Activated T-cell treated with anti-CD3 and anti-CD28 coated beads, Interleukin-2, amount 50 U/mL, for 24 hours (primary cell): ENCODE measurements around the gene POU2F1.

Source experiments
- DNase-seq: peaks from one replicate; pipeline ENCODE4 v3.0.0-alpha.2; 2020
- H3K27ac Mint-ChIP-seq: 2 replicates; pipeline ENCODE4 v1.8.0; 2020; ENCODE audit warnings: mild to moderate bottlenecking, mixed read lengths
- H3K27me3 Mint-ChIP-seq: 2 replicates; pipeline ENCODE4 v1.8.0; 2020; ENCODE audit warnings: mixed read lengths
- H3K36me3 Mint-ChIP-seq: 2 replicates; pipeline ENCODE4 v1.8.0; 2020; ENCODE audit warnings: low read depth, mixed read lengths
- H3K4me1 Mint-ChIP-seq: 2 replicates; pipeline ENCODE4 v1.8.0; 2020; ENCODE audit warnings: low read depth, mixed read lengths
- H3K4me3 Mint-ChIP-seq: 2 replicates; pipeline ENCODE4 v1.8.0; 2020; ENCODE audit warnings: mild to moderate bottlenecking, moderate library complexity, mixed read lengths
- H3K9me3 Mint-ChIP-seq: 2 replicates; pipeline ENCODE4 v1.8.0; 2020; ENCODE audit warnings: mixed read lengths

Gene POU2F1

DNA sequence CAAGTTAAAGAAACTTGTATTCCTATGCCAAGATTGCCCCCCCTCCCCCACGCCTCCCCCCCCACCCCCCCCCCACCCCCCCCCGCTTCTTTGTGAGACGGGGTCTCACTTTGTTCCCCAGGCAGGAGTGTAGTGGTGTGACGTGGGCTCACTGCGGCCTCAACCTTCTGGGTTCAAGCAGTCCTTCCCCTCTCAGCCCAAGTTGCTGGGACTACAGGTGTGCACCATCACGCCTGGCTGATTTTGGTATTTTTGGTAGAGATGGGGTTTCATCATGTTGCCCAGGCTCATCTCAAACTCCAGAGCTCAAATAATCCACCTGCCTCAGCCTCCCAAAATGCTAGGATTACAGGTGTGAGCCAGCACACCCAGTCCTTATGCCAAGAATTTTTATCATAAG, 136.6 kb downstream of the POU2F1 start:
- peaks cover 3% of the 10 kb centered on the region for H3K36me3 Mint-ChIP-seq
- DNase-seq: no peak
- H3K9me3 Mint-ChIP-seq: no peaks in the 10 kb centered on the region
- H3K4me3 Mint-ChIP-seq: no peak overlapping the region
- H3K4me1 Mint-ChIP-seq: peaks cover 5% of the 10 kb centered on the region
- H3K27me3 Mint-ChIP-seq: no peaks in the 10 kb centered on the region
- H3K27ac Mint-ChIP-seq: no peak overlapping the region

DNA sequence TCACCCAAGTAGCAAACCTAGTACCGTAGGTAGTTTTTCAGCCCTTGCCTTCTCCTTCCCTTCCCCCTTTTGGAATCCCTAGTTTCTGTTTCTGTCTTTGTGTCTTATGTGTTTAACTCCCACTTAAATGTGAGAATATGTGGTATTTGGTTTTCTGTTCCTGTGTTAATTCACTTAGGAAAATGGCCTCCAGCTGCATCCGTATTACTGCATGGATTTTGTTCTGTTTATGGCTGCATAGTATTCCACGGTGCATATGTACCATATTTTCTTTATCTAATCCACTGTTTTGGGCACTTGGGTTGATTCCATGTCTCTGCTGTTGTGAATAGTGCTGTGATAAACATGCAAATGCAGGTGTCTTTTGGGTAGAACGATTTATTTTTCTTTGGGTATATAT, 138.6 kb downstream of the POU2F1 start:
- no peak overlapping the region for H3K4me3 Mint-ChIP-seq
- H3K27me3 Mint-ChIP-seq: no peaks in the 10 kb centered on the region
- no peak overlapping the region for H3K27ac Mint-ChIP-seq
- H3K4me1 Mint-ChIP-seq: peaks cover 5% of the 10 kb centered on the region
- H3K36me3 Mint-ChIP-seq: peaks cover 3% of the 10 kb centered on the region
- H3K9me3 Mint-ChIP-seq: no peaks in the 10 kb centered on the region
- no peak for DNase-seq

- no peak overlapping the region for H3K27ac Mint-ChIP-seq
- no peak for DNase-seq
- H3K36me3 Mint-ChIP-seq: peaks cover 3% of the 10 kb centered on the region
- H3K27me3 Mint-ChIP-seq: no peaks in the 10 kb centered on the region
- no peaks in the 10 kb centered on the region for H3K9me3 Mint-ChIP-seq
- peaks cover 4% of the 10 kb centered on the region for H3K4me1 Mint-ChIP-seq
- no peak overlapping the region for H3K4me3 Mint-ChIP-seq
Measured at GRCh38 chr1:167360120-167360519, 139.4 kb downstream of the POU2F1 start.

DNA sequence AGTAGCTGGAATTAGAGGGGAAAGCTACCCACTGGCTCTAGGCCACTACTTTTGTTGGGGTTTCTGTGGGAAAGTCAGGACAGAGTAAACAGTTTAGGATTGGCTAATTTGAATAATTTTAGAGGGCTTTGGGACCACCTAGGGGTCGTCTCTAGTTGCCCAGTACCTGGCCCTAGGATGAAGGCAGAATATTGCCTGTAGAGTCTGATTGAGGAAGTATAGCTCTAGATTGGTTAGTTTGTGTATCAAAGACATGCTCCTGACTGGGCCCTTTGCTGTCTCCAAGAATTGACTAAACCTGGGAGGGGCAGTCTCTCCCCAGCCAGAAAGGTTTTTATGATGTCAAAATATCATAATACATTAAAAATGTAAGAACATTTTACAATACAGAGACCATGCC, 142.0 kb downstream of the POU2F1 start:
- H3K27me3 Mint-ChIP-seq: no peaks in the 10 kb centered on the region
- H3K4me1 Mint-ChIP-seq: peaks cover 3% of the 10 kb centered on the region
- DNase-seq: no peak
- H3K27ac Mint-ChIP-seq: no peak overlapping the region
- peaks cover 18% of the 10 kb centered on the region for H3K36me3 Mint-ChIP-seq
- no peak overlapping the region for H3K4me3 Mint-ChIP-seq
- no peaks in the 10 kb centered on the region for H3K9me3 Mint-ChIP-seq

- Mint-ChIP-seq H3K36me3 (peaks cover 15% of the 10 kb centered on the region), H3K27ac (no peak overlapping the region), H3K27me3 (no peaks in the 10 kb centered on the region), H3K4me3 (no peak overlapping the region), H3K4me1 (peaks cover 3% of the 10 kb centered on the region), H3K9me3 (no peaks in the 10 kb centered on the region)
- no peak for DNase-seq
Measured at GRCh38 chr1:167364826-167365225, 144.1 kb downstream of the POU2F1 start.

GRCh38 chr1:167365360-167365759, 144.7 kb downstream of the POU2F1 start:
- no peak overlapping the region for H3K4me3 Mint-ChIP-seq
- H3K27me3 Mint-ChIP-seq: no peaks in the 10 kb centered on the region
- no peak for DNase-seq
- no peak overlapping the region for H3K27ac Mint-ChIP-seq
- H3K4me1 Mint-ChIP-seq: peaks cover 3% of the 10 kb centered on the region
- H3K36me3 Mint-ChIP-seq: peaks cover 15% of the 10 kb centered on the region
- no peaks in the 10 kb centered on the region for H3K9me3 Mint-ChIP-seq

GRCh38 chr1:167367705-167368104, 147.0 kb downstream of the POU2F1 start:
- Mint-ChIP-seq H3K9me3 (no peaks in the 10 kb centered on the region), H3K27ac (no peak overlapping the region), H3K4me3 (no peak overlapping the region), H3K36me3 (peaks cover 28% of the 10 kb centered on the region), H3K27me3 (no peaks in the 10 kb centered on the region), H3K4me1 (no peaks in the 10 kb centered on the region)
- DNase-seq: no peak

- Mint-ChIP-seq H3K4me1 (peaks cover 3% of the 10 kb centered on the region), H3K9me3 (no peaks in the 10 kb centered on the region), H3K27ac (no peak overlapping the region), H3K4me3 (no peak overlapping the region), H3K27me3 (no peaks in the 10 kb centered on the region), H3K36me3 (peaks cover 38% of the 10 kb centered on the region)
- no peak for DNase-seq
Measured at GRCh38 chr1:167369175-167369574, 148.5 kb downstream of the POU2F1 start.

GRCh38 chr1:167369933-167370332, 149.2 kb downstream of the POU2F1 start:
- no peak for DNase-seq
- Mint-ChIP-seq H3K4me1 (peaks cover 4% of the 10 kb centered on the region), H3K9me3 (no peaks in the 10 kb centered on the region), H3K4me3 (no peak overlapping the region), H3K36me3 (peaks cover 42% of the 10 kb centered on the region), H3K27me3 (no peaks in the 10 kb centered on the region), H3K27ac (no peak overlapping the region)

GRCh38 chr1:167371030-167371429, 150.3 kb downstream of the POU2F1 start:
- no peak for DNase-seq
- no peaks in the 10 kb centered on the region for H3K9me3 Mint-ChIP-seq
- peaks cover 4% of the 10 kb centered on the region for H3K4me1 Mint-ChIP-seq
- H3K4me3 Mint-ChIP-seq: no peak overlapping the region
- peaks cover 46% of the 10 kb centered on the region for H3K36me3 Mint-ChIP-seq
- no peak overlapping the region for H3K27ac Mint-ChIP-seq
- H3K27me3 Mint-ChIP-seq: no peaks in the 10 kb centered on the region

DNA sequence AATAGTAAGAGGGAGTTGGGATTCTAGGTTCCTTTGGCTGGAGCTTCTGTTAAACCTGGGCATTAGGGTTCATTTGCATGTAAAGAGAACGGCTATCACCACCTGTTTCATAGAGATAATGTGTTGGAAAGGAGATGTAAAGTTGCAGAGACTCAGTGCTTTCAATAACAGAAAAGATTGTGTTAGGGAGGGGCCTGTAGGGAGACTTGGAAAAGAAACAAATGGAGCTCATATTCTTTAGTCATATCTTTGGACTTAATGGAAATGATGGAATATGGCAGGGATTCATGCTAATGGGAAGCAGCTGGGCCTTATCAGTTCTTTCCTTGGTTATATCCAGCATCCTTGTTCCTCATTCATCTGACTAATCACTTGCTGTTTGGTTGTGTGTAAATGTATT, 152.7 kb downstream of the POU2F1 start:
- no peak for DNase-seq
- Mint-ChIP-seq H3K36me3 (peaks cover 50% of the 10 kb centered on the region), H3K4me1 (peaks cover 4% of the 10 kb centered on the region), H3K27ac (no peak overlapping the region), H3K9me3 (no peaks in the 10 kb centered on the region), H3K4me3 (no peak overlapping the region), H3K27me3 (no peaks in the 10 kb centered on the region)

- no peak for DNase-seq
- no peaks in the 10 kb centered on the region for H3K9me3 Mint-ChIP-seq
- peaks cover 54% of the 10 kb centered on the region for H3K36me3 Mint-ChIP-seq
- H3K4me1 Mint-ChIP-seq: peaks cover 4% of the 10 kb centered on the region
- H3K4me3 Mint-ChIP-seq: no peak overlapping the region
- H3K27ac Mint-ChIP-seq: no peak overlapping the region
- H3K27me3 Mint-ChIP-seq: no peaks in the 10 kb centered on the region
Measured at GRCh38 chr1:167373986-167374385, 153.3 kb downstream of the POU2F1 start.

DNA sequence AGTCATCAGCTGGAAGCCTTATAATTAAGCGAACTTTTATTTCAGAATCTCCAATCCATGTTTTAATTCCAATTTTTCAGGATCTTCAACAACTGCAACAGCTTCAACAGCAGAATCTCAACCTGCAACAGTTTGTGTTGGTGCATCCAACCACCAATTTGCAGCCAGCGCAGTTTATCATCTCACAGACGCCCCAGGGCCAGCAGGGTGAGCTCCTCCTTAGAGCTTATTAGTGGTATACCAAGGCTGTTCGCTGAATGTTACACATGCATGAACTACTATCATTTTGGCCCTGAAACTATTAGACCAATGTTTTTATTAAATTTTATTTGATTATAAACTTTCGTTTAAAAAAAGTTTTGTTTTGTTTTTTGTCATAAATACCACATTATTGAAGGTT, 155.3 kb downstream of the POU2F1 start:
- H3K9me3 Mint-ChIP-seq: no peaks in the 10 kb centered on the region
- no peak overlapping the region for H3K4me3 Mint-ChIP-seq
- H3K27me3 Mint-ChIP-seq: no peaks in the 10 kb centered on the region
- H3K4me1 Mint-ChIP-seq: peaks cover 4% of the 10 kb centered on the region
- no peak overlapping the region for H3K27ac Mint-ChIP-seq
- peaks cover 65% of the 10 kb centered on the region for H3K36me3 Mint-ChIP-seq
- no peak for DNase-seq

- no peak overlapping the region for H3K4me3 Mint-ChIP-seq
- no peaks in the 10 kb centered on the region for H3K9me3 Mint-ChIP-seq
- no peak for DNase-seq
- peaks cover 52% of the 10 kb centered on the region for H3K36me3 Mint-ChIP-seq
- no peaks in the 10 kb centered on the region for H3K27me3 Mint-ChIP-seq
- no peak overlapping the region for H3K27ac Mint-ChIP-seq
- H3K4me1 Mint-ChIP-seq: peaks cover 4% of the 10 kb centered on the region
Measured at GRCh38 chr1:167387251-167387910, 166.7 kb downstream of the POU2F1 start.

- H3K4me1 Mint-ChIP-seq: peaks cover 4% of the 10 kb centered on the region
- no peak overlapping the region for H3K27ac Mint-ChIP-seq
- H3K27me3 Mint-ChIP-seq: no peaks in the 10 kb centered on the region
- H3K9me3 Mint-ChIP-seq: no peaks in the 10 kb centered on the region
- H3K36me3 Mint-ChIP-seq: peaks cover 45% of the 10 kb centered on the region
- no peak for DNase-seq
- no peak overlapping the region for H3K4me3 Mint-ChIP-seq
Measured at GRCh38 chr1:167388976-167389375, 168.3 kb downstream of the POU2F1 start.

- Mint-ChIP-seq H3K27ac (no peak overlapping the region), H3K27me3 (no peaks in the 10 kb centered on the region), H3K4me1 (peaks cover 3% of the 10 kb centered on the region), H3K36me3 (peaks cover 25% of the 10 kb centered on the region), H3K4me3 (no peak overlapping the region), H3K9me3 (no peaks in the 10 kb centered on the region)
- DNase-seq: no peak
Measured at GRCh38 chr1:167392200-167392696, 171.6 kb downstream of the POU2F1 start.
